ENCODE data around the gene FAM47C.
"Not testable (repeated sequence)": the region's sequence is repeated elsewhere in the genome, so short reads cannot be mapped to it uniquely, and the experiment has no call there.

The FAM47C gene

DNA sequence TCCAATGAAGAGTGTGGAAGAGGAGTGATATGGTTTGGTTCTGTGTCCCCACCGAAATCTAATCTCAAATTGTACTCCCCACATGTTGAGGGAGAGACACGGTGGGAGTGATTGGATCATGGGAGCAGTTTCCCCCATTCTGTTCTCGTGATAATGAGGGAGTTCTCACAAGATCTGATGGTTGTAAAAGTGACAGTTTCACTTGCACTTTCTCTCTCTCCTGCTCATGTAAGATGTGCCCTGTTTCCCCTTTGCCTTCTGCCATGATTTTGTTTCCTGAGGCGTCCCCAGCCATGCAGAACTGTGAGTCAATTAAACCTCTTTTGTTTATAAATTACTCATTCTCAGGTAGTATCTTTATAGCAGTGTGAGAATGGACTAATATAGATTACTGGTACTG, 39.6 kb downstream of the FAM47C start:
- H4K20me1 ChIP-seq (ENCODE audit: insufficient read depth, low read length, poor library complexity, severe bottlenecking), result no peaks in the 10 kb centered on the region
- H3K9me3 ChIP-seq (ENCODE audit: insufficient read depth, low read depth, low read length), result no peaks in the 10 kb centered on the region
- no peak for TF ChIP-seq EZH2phosphoT487 (IDR thresholded peaks at IDR 0.05; ENCODE audit: borderline replicate concordance)
- no peak for TF ChIP-seq CTCF (conservative IDR thresholded peaks at IDR 0.05; ENCODE audit: low read length)

DNA sequence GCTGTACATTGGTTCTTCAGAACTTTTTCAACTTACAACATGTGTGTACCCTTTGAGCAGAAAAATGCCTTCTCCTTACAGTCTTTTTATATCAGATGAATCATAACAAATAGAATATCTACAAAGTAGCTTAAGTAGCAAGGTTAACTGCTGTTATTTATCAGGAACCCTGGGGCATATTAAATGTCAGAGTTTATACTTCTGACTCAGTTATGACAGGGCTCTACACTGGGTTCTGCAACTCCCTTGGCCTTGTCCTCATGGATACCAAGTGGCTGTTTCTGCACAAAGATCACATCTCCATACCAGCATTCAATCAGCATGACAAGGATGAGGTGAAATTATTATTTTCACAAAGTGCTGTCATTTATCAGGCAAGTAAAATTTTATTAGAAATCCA, 49.4 kb downstream of the FAM47C start:
- not testable (repeated sequence) for H4K20me1 ChIP-seq (ENCODE audit: insufficient read depth, low read length, poor library complexity, severe bottlenecking); H3K9me2 ChIP-seq (replicated peaks; ENCODE audit: low read depth, low read length); H3K9me3 ChIP-seq (ENCODE audit: insufficient read depth, low read depth, low read length); H3K9ac ChIP-seq (ENCODE audit: low read depth, low read length, poor library complexity, severe bottlenecking); H3K4me3 ChIP-seq (ENCODE audit: low read length, poor library complexity, severe bottlenecking); H2AFZ ChIP-seq (ENCODE audit: low read length); H3K79me2 ChIP-seq (ENCODE audit: insufficient read depth, low read length); H3F3A ChIP-seq (ENCODE audit: low read depth); H3K27me3 ChIP-seq (ENCODE audit: insufficient read depth, low read length, poor library complexity, severe bottlenecking); H3K4me2 ChIP-seq (ENCODE audit: low read depth, low read length, poor library complexity, severe bottlenecking); H3K4me1 ChIP-seq (ENCODE audit: insufficient read depth, low read length, poor library complexity, severe bottlenecking); H3K36me3 ChIP-seq (ENCODE audit: insufficient read depth, low read length)

More for the DNA sequence above, 39.6 kb downstream of the FAM47C start:
- no peaks in the 10 kb centered on the region for H3K79me2 ChIP-seq (ENCODE audit: insufficient read depth, low read length)
- H3K4me1 ChIP-seq (ENCODE audit: insufficient read depth, low read length, poor library complexity, severe bottlenecking), result no peaks in the 10 kb centered on the region
- no peak overlapping the region for H3K4me3 ChIP-seq (ENCODE audit: low read length, poor library complexity, severe bottlenecking)
- no peaks in the 10 kb centered on the region for H3F3A ChIP-seq (ENCODE audit: low read depth)
- no peak overlapping the region for H2AFZ ChIP-seq (ENCODE audit: low read length)
- H3K9ac ChIP-seq (ENCODE audit: low read depth, low read length, poor library complexity, severe bottlenecking), result no peak overlapping the region
- H3K4me2 ChIP-seq (ENCODE audit: low read depth, low read length, poor library complexity, severe bottlenecking), result no peak overlapping the region
- no peaks in the 10 kb centered on the region for H3K27me3 ChIP-seq (ENCODE audit: insufficient read depth, low read length, poor library complexity, severe bottlenecking)
- H3K36me3 ChIP-seq (ENCODE audit: insufficient read depth, low read length), result no peaks in the 10 kb centered on the region
- H3K9me2 ChIP-seq (replicated peaks; ENCODE audit: low read depth, low read length), result no peaks in the 10 kb centered on the region

- no peaks in the 10 kb centered on the region for H3K36me3 ChIP-seq (ENCODE audit: insufficient read depth, low read length)
Measured at GRCh38 chrX:37060999-37061398, 52.8 kb downstream of the FAM47C start.

More at GRCh38 chrX:37060999-37061398, 52.8 kb downstream of the FAM47C start:
- Histone ChIP-seq H3K4me2 (ENCODE audit: low read depth, low read length, poor library complexity, severe bottlenecking) (no peak overlapping the region), H3K9ac (ENCODE audit: low read depth, low read length, poor library complexity, severe bottlenecking) (no peak overlapping the region), H3F3A (ENCODE audit: low read depth) (no peaks in the 10 kb centered on the region), H3K9me3 (ENCODE audit: insufficient read depth, low read depth, low read length) (no peaks in the 10 kb centered on the region), H3K9me2 (replicated peaks; ENCODE audit: low read depth, low read length) (no peaks in the 10 kb centered on the region), H2AFZ (ENCODE audit: low read length) (0 out of 2 replicates have a peak overlapping the region, but pooled peaks have one; percentile 36), H4K20me1 (ENCODE audit: insufficient read depth, low read length, poor library complexity, severe bottlenecking) (no peaks in the 10 kb centered on the region), H3K4me3 (ENCODE audit: low read length, poor library complexity, severe bottlenecking) (no peak overlapping the region), H3K79me2 (ENCODE audit: insufficient read depth, low read length) (no peaks in the 10 kb centered on the region), H3K4me1 (ENCODE audit: insufficient read depth, low read length, poor library complexity, severe bottlenecking) (no peaks in the 10 kb centered on the region), H3K27me3 (ENCODE audit: insufficient read depth, low read length, poor library complexity, severe bottlenecking) (no peaks in the 10 kb centered on the region)
- peak; percentile 59 for TF ChIP-seq CTCF (conservative IDR thresholded peaks at IDR 0.05; ENCODE audit: low read length)
- no peak for TF ChIP-seq EZH2phosphoT487 (IDR thresholded peaks at IDR 0.05; ENCODE audit: borderline replicate concordance)

Data from Loucy (cell line).